ENCODE data around the gene CFAP410. TPM values are rescaled to one million over a fixed set of nuclear protein-coding genes. Genes with fewer than 3 reads are reported as not detected.

Gene CFAP410
- polyA plus RNA-seq, 1 donor from 2014 or later = 36.5 TPM

DNA sequence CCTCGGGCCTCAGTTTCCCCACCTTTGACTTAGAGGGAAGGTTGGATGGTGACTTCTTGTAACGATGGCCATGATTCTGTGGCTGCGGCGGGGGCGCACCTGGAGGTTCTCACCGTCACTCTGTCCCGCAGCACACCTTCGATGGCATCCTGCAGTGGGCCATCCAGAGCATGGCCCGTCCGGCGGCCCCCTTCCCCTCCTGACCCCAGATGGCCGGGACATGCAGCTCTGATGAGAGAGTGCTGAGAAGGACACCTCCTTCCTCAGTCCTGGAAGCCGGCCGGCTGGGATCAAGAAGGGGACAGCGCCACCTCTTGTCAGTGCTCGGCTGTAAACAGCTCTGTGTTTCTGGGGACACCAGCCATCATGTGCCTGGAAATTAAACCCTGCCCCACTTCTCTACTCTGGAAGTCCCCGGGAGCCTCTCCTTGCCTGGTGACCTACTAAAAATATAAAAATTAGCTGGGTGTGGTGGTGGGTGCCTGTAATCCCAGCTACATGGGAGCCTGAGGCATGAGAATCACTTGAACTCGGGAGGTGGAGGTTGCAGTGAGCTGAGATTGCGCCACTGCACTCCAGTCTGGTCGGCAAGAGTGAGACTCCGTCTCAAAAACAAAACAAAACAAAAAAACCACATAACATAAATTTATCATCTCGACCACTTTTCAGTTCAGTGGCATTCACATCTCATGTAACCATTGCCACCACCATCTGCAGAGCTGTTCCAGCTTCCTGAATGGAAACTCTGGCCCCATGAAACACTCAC lies 41.5 kb downstream of the CFAP410 start:
- no peak overlapping the region for H3K9ac ChIP-seq (ENCODE audit: low read length)
- H3K4me2 ChIP-seq (ENCODE audit: low read length) = no peak overlapping the region

DNA sequence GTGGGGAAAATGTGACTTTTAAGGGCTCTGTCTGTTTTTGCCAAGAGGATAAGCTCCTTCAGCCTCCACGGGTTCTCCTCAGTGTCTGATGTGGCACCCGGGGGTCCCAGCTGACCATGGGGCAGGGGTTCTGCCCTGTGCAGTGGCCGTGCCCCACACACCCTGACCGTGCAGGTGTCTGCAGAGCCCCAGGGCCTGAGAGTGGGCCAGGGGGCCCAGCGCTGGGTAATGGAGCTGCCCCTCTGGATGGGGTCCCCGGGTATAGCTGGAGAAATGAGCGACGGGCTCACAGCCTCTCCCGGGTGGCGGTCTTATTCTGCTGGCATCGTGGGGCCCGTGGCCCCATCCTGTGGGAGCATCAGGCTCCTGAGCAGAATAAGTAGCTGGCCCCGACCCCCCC lies 42.3 kb downstream of the CFAP410 start:
- no peak for TF ChIP-seq TAF1 (IDR thresholded peaks at IDR 0.05; ENCODE audit: low read depth)
- TF ChIP-seq EZH2 (IDR thresholded peaks at IDR 0.05; ENCODE audit: borderline replicate concordance, insufficient read depth, low read length, poor library complexity, severe bottlenecking) = no peak
- H3K36me3 ChIP-seq (ENCODE audit: insufficient read depth, low read length) = no peaks in the 10 kb centered on the region
- no peaks in the 10 kb centered on the region for H3F3A ChIP-seq (ENCODE audit: insufficient read depth, low read length, poor library complexity, severe bottlenecking)
- no peaks in the 10 kb centered on the region for H4K20me1 ChIP-seq (ENCODE audit: insufficient read depth)
- H3K27me3 ChIP-seq (ENCODE audit: insufficient read depth, low read depth, low read length) = no peaks in the 10 kb centered on the region
- H3K9me3 ChIP-seq (ENCODE audit: low read length) = no peaks in the 10 kb centered on the region
- H3K4me3 ChIP-seq (ENCODE audit: low read length) = no peak overlapping the region
- H3K27ac ChIP-seq (ENCODE audit: low read length) = no peak overlapping the region
- no peaks in the 10 kb centered on the region for H3K79me2 ChIP-seq (replicated peaks; ENCODE audit: insufficient read depth, low read length)
- H2AFZ ChIP-seq (ENCODE audit: low read depth, low read length) = no peak overlapping the region
- H3K9me2 ChIP-seq (ENCODE audit: insufficient read depth, low read length) = no peaks in the 10 kb centered on the region
- no peak overlapping the region for H3K9ac ChIP-seq (ENCODE audit: low read length)
- no peak overlapping the region for H3K4me2 ChIP-seq (ENCODE audit: low read length)

More for the DNA sequence above, 41.5 kb downstream of the CFAP410 start:
- no peaks in the 10 kb centered on the region for H3K9me3 ChIP-seq (ENCODE audit: low read length)
- H3K36me3 ChIP-seq (ENCODE audit: insufficient read depth, low read length) = no peaks in the 10 kb centered on the region
- no peaks in the 10 kb centered on the region for H3K27me3 ChIP-seq (ENCODE audit: insufficient read depth, low read depth, low read length)
- H3K27ac ChIP-seq (ENCODE audit: low read length) = no peak overlapping the region
- no peak for TF ChIP-seq EP300 (conservative IDR thresholded peaks at IDR 0.05; ENCODE audit: poor library complexity, severe bottlenecking)
- peak; percentile 78 for TF ChIP-seq RAD21 (conservative IDR thresholded peaks at IDR 0.05)
- TF ChIP-seq POLR2AphosphoS5 (IDR thresholded peaks at IDR 0.05) = no peak
- TF ChIP-seq TAF1 (IDR thresholded peaks at IDR 0.05; ENCODE audit: low read depth) = no peak
- peak; percentile 71 for TF ChIP-seq SMC3 (conservative IDR thresholded peaks at IDR 0.05; ENCODE audit: poor library complexity)
- TF ChIP-seq, protein P1, sequence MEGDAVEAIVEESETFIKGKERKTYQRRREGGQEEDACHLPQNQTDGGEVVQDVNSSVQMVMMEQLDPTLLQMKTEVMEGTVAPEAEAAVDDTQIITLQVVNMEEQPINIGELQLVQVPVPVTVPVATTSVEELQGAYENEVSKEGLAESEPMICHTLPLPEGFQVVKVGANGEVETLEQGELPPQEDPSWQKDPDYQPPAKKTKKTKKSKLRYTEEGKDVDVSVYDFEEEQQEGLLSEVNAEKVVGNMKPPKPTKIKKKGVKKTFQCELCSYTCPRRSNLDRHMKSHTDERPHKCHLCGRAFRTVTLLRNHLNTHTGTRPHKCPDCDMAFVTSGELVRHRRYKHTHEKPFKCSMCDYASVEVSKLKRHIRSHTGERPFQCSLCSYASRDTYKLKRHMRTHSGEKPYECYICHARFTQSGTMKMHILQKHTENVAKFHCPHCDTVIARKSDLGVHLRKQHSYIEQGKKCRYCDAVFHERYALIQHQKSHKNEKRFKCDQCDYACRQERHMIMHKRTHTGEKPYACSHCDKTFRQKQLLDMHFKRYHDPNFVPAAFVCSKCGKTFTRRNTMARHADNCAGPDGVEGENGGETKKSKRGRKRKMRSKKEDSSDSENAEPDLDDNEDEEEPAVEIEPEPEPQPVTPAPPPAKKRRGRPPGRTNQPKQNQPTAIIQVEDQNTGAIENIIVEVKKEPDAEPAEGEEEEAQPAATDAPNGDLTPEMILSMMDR (IDR thresholded peaks at IDR 0.05; ENCODE audit: poor library complexity, severe bottlenecking) = peak; percentile 80
- TF ChIP-seq EZH2 (IDR thresholded peaks at IDR 0.05; ENCODE audit: borderline replicate concordance, insufficient read depth, low read length, poor library complexity, severe bottlenecking) = no peak
- TF ChIP-seq, protein P2, sequence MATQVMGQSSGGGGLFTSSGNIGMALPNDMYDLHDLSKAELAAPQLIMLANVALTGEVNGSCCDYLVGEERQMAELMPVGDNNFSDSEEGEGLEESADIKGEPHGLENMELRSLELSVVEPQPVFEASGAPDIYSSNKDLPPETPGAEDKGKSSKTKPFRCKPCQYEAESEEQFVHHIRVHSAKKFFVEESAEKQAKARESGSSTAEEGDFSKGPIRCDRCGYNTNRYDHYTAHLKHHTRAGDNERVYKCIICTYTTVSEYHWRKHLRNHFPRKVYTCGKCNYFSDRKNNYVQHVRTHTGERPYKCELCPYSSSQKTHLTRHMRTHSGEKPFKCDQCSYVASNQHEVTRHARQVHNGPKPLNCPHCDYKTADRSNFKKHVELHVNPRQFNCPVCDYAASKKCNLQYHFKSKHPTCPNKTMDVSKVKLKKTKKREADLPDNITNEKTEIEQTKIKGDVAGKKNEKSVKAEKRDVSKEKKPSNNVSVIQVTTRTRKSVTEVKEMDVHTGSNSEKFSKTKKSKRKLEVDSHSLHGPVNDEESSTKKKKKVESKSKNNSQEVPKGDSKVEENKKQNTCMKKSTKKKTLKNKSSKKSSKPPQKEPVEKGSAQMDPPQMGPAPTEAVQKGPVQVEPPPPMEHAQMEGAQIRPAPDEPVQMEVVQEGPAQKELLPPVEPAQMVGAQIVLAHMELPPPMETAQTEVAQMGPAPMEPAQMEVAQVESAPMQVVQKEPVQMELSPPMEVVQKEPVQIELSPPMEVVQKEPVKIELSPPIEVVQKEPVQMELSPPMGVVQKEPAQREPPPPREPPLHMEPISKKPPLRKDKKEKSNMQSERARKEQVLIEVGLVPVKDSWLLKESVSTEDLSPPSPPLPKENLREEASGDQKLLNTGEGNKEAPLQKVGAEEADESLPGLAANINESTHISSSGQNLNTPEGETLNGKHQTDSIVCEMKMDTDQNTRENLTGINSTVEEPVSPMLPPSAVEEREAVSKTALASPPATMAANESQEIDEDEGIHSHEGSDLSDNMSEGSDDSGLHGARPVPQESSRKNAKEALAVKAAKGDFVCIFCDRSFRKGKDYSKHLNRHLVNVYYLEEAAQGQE (IDR thresholded peaks at IDR 0.05; ENCODE audit: borderline replicate concordance) = no peak
- TF ChIP-seq MXI1 (conservative IDR thresholded peaks at IDR 0.05; ENCODE audit: poor library complexity, severe bottlenecking) = no peak
- no peaks in the 10 kb centered on the region for H3F3A ChIP-seq (ENCODE audit: insufficient read depth, low read length, poor library complexity, severe bottlenecking)
- no peak overlapping the region for H2AFZ ChIP-seq (ENCODE audit: low read depth, low read length)
- no peaks in the 10 kb centered on the region for H3K9me2 ChIP-seq (ENCODE audit: insufficient read depth, low read length)
- no peaks in the 10 kb centered on the region for H3K79me2 ChIP-seq (replicated peaks; ENCODE audit: insufficient read depth, low read length)
- no peak overlapping the region for H3K4me3 ChIP-seq (ENCODE audit: low read length)
- no peaks in the 10 kb centered on the region for H4K20me1 ChIP-seq (ENCODE audit: insufficient read depth)

Data from neural cell (in vitro differentiated cells).